Stimulated activated CD4-positive, alpha-beta T cell treated with anti-CD3 and anti-CD28 coated beads, Interleukin-2, amount 100 ng/mL, for 48 hours (primary cell): ENCODE data around the gene PSEN2.
"Not testable (repeated sequence)": the region's sequence is repeated elsewhere in the genome, so short reads cannot be mapped to it uniquely, and the experiment has no call there.

Experiments
- DNase-seq, 2 donors: peaks; one replicate each; pipeline ENCODE4 v3.0.0-alpha.2; 2020

The PSEN2 gene

DNA sequence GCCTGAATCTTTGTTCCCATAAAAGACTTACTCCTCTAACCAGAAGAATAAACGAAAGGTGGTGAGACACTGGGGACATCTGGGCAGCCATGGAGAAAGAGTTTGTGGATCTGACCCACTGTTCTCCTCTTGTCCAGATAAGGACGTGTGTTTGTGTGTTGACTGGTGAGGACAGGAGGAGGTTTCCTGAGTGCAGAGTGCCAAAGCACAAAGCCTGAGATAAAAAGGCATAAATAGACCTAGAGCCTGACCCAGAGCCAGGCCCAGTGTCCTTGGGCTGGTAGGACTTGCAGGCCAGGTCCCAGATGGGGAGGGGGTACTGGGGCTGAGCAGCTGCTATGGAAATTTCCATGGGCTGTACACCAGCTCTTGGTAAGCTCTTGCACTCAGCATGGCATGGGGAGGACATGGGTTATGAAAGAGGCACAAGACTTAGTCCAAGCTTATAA is 50.1 kb downstream of the PSEN2 start:
- no peak for DNase-seq

DNA sequence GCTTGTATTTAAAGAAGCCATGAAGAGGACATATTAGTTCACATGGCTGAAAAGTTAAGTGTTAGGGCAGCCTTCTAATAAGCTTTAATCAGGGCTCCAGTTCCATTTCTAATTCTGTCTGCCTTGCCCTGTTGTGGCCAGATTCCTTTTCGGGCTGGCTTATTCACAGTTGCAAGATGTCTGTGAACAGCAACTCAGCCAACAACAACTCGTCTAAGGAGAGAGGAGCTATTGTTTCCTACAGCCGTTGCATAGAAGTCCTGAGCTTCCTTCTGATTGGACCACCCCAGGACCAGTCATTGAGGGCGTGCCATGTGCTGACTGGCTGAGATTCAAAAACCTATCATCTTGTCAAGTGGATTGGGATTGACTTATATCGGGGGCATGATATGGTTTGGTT is 51.1 kb downstream of the PSEN2 start:
- no peak for DNase-seq

DNA sequence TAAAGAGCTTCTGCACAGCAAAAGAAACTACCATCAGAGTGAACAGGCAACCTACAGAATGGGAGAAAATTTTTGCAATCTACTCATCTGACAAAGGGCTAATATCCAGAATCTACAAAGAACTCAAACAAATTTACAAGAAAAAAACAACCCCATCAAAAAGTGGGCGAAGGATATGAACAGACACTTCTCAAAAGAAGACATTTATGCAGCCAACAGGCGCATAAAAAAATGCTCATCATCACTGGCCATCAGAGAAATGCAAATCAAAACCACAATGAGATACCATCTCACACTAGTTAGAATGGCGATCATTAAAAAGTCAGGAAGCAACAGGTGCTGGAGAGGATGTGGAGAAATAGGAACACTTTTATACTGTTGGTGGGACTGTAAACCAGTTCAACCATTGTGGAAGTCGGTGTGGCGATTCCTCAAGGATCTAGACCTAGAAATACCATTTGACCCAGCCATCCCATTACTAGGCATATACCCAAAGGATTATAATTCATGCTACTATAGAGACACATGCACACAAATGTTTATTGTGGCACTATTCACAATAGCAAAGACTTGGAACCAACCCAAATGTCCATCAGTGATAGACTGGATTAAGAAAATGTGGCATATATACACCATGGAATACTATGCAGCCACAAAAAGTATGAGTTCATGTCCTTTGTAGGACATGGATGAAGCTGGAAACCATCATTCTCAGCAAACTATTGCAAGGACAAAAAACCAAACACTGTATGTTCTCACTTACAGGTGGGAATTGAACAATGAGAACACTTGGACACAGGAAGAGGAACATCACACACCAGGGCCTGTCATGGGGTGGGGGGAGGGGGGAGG is 59.1 kb downstream of the PSEN2 start:
- not testable (repeated sequence) for DNase-seq

DNA sequence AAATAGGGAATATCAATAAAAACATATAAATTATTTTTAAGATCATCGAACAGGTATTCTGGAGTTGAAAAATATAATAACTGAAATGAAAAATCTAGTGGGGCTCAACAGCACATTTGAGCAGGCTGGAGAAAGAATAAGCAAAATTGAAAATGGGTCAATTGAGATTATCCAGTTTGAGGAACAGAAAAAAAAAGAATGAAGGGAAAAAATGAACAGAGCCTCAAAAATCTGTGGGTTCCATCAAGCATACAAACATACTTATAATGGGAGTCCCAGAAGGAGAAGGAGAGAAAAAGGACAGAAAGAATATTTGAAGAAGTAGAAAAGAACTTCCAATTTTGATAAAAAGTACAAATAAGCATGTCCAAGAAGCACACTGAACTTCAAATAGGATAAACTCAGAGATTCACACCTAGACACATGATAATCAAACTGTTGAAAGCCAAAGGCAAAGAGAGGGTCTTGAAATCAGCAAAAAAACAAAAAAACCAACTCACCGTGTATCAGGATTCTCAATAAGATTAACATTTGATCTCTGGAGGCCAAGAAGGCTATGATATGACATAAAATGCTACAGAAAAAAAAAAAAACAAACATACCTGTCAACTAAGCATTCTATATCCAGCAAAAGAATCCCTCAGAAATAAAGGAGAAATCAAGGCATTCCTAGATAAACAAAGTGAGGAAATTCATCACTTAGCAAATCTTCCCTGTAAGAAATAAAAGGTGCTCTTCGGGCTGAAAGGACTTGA is 64.2 kb downstream of the PSEN2 start:
- DNase-seq = no peak

DNA sequence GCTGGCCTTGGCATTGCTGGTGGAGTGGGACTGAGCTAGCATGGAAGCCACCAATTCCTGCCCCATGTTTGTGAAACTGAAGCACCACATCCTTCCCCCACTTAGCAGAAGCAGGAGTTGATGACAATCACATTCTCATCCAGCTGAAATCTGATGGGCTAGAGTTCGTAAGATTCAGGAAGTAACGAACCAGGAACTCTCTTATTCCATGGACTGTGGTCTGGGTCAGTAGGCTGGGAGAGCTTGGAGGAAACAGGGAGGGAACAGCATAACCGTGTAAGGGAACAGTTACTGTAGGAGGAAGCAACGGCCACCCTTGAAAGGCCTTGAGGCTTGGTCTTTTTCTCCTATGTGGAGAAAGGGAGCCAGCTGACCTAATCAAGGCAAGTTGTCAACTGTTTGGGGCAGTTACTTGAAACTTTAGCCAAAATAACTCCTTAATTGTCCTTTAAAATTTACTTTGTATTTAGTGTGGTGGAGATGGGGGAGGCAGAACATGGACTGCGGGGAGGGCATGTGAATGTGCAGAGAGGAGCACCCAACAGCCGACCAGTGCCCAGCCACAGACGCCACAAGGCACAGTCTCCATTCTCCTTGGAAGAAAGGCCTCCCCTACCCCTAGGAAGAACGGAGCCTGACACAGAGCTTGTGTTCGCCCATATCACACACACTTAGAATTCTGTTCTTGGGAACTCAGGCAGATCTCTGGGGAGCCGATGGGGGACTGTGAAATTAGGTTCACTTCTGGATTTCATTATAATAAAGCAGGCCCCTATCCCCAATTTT is 67.7 kb downstream of the PSEN2 start:
- DNase-seq = no peak

DNA sequence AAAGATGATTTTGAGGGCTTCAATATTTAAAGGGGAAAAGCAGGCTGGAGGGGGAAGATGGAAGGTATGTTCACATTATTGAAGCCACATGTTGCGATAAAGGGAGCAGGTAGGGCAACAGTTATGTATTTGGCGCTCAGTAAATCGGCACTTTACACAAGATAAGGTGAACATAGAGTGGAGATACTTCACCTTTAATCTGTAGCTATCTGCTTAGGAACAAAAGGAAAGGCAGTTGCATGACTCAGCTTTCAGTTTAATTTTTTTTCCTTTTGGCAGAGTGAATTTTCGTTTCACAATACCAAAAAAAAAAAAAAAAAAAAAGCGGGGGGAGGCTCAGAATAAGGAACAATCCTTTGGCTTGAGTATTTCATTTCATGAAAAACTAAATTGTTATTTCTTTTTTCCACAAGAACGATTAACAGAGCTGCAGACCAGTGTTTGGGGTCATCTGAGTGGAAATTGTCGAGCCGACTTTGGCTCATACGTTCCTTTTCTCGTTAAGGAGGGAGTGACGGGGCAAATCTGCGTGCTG is 68.6 kb downstream of the PSEN2 start:
- no peak for DNase-seq

- DNase-seq = peak in 1 of 2 donors; percentile 53
Observed at GRCh38 chr1:226939438-226940028, 69.1 kb downstream of the PSEN2 start.

DNA sequence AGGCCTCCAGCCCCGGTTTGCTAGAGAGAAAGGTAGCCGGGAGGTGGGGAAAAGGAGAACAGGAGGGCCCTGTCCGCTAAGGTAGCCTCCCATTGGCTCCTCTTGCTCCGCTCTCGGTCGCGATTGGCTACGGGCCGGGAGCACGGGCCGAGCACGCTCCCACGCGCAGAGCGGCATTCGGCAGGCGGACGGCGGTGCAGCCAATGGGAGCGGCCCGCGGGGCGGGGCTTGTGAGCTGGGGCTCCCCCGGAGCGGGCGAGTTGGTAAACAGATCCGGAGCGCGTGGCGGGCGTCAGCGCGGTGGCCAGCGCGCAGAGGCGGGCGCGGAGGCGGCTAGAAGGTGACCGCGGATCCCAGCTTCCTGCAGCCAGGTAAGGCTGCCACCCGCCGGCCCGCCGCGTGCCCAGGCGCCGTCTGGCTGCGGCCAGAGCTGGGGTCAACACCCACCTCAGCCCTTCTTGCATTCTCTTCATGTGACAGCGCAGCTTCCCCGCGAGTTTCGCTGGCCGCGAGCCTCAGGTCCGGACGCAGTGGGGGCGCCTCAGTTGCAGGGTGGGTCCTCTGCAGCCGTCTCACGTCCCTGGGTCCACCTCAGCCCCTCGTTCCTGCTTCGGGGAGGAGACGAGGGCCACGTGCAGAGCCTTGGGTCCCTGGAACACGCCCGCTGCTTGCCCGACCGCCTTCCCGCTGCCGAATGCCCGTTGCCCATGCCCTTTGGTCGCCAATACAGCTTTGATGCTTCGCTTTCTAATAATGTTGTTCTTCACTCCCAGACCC is 69.8 kb downstream of the PSEN2 start, which contains the start of gene COQ8A:
TSS of gene COQ8A (plus strand) at position 266 of the 777 bp plus-strand sequence. CDS start 21,092 bp downstream, outside the sequence.
- DNase-seq = peak; percentile 96 to 97

GRCh38 chr1:226940806-226941067 is 70.3 kb downstream of the PSEN2 start:
- DNase-seq = no peak

- no peak for DNase-seq
Observed at GRCh38 chr1:226942392-226942791, 72.0 kb downstream of the PSEN2 start.

DNA sequence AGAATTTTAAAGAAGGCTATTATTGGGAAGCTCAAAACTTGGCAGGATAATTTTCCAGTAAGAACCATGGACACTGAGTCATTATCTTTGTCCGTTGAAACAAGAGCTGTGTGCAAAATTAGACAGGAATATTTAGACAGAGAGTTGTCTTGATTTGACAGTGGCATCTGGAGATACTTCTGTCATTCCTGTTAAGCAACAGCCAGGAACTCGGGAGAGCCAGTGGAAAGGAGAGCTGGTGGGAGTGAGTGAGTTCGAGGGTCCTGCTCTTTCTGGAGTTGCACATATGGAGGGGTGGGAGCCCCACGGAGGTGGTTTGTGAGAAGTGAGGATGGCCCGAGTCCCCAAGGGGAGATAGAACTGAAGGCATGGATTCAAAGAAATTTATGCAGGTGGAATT is 72.7 kb downstream of the PSEN2 start:
- DNase-seq = no peak

- DNase-seq = no peak
Observed at GRCh38 chr1:226943927-226944326, 73.5 kb downstream of the PSEN2 start.

GRCh38 chr1:226945106-226945857 is 74.9 kb downstream of the PSEN2 start:
- DNase-seq = no peak
